ENCODE measurements around the gene KY.

KY gene

DNA sequence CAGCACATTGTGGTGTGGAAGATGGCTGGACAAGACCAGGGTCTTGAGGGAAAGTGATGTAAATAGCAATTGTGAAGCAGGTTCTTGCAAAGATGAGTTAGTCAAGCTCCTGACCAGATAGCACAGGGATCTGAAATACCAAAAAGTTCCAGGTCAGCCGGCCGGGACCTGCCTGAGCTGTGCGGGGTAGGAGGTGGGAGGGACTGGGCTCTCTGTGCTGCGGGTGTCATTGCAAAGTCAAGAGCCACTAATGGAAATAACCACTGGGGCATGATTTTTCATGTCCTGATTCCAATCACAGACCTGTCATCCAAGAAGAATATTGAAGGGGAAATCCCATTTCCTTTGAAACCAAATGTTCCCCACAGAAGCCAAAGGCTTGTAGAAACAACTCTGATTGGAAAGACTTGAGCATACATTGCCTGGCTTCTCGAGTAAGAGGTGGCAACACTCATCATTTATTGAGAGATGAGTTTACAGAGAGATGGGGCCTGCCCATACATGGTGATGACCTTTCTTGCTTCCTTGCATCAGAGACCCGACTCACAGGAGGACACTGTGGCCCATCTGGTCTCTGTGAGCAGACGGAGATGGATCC lies 44.2 kb upstream of the KY start:
- TF ChIP-seq CTCF (IDR thresholded peaks at IDR 0.05; ENCODE audit: insufficient read depth, low read depth, low read length, missing control alignments): no peak
- DNase-seq (ENCODE audit: low read depth): peak; percentile 73
- H3K4me3 ChIP-seq (ENCODE audit: low read length): no peak overlapping the region

GRCh38 chr3:134694466-134694865 lies 43.6 kb upstream of the KY start:
- no peak for DNase-seq (ENCODE audit: low read depth)
- no peak overlapping the region for H3K4me3 ChIP-seq (ENCODE audit: low read length)
- TF ChIP-seq CTCF (IDR thresholded peaks at IDR 0.05; ENCODE audit: insufficient read depth, low read depth, low read length, missing control alignments): no peak

DNA sequence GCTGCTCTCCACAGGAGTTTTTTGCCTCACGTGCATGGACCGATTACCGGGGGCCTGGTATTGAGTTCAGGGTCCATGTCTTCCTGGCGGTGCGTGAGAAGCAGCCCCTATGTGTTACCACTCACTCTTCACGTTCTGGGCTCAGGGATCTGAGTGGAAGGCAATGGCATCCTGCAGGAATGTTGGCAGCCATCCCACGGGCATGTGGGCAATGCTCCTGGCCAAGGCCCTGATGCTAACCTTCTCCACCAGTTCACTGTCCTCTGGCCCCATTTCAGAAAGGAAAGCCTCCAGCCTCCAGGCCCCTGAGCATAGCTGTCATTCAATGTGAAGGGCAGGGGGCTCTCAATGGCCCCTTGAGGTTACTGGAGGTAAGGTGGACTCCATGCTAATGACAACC lies 43.0 kb upstream of the KY start:
- H3K4me3 ChIP-seq (ENCODE audit: low read length): no peak overlapping the region
- no peak for DNase-seq (ENCODE audit: low read depth)
- TF ChIP-seq CTCF (IDR thresholded peaks at IDR 0.05; ENCODE audit: insufficient read depth, low read depth, low read length, missing control alignments): no peak

DNA sequence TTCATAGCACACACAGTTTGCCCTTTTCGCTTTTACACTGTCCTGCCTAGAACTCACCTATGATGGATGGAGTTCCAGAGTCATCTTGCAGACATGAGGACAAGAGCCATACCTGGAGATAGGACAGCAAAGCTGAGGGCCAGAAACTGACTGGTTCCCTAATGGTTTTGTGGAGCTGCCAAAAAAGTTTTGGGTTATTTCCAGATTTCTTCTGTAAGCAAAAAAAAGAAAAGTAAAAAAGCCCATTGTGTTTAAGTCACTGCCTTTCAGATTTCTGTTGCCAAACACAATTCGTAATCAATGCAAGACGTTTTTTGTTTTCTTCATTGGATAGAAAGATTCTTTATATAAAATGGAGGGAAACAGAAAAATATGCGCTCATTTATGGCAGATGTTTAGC lies 42.4 kb upstream of the KY start:
- DNase-seq (ENCODE audit: low read depth): no peak
- no peak overlapping the region for H3K4me3 ChIP-seq (ENCODE audit: low read length)
- no peak for TF ChIP-seq CTCF (IDR thresholded peaks at IDR 0.05; ENCODE audit: insufficient read depth, low read depth, low read length, missing control alignments)

- no peak for TF ChIP-seq CTCF (IDR thresholded peaks at IDR 0.05; ENCODE audit: insufficient read depth, low read depth, low read length, missing control alignments)
- no peak for DNase-seq (ENCODE audit: low read depth)
- no peak overlapping the region for H3K4me3 ChIP-seq (ENCODE audit: low read length)
Observed at GRCh38 chr3:134690226-134690625, 39.4 kb upstream of the KY start.

- no peak for DNase-seq (ENCODE audit: low read depth)
- H3K4me3 ChIP-seq (ENCODE audit: low read length): no peak overlapping the region
- TF ChIP-seq CTCF (IDR thresholded peaks at IDR 0.05; ENCODE audit: insufficient read depth, low read depth, low read length, missing control alignments): no peak
Observed at GRCh38 chr3:134687642-134688041, 36.8 kb upstream of the KY start.
